Right atrium auricular region (tissue), 2 donors: ENCODE measurements around the gene LAMTOR2. TPM values are rescaled to one million over a fixed set of nuclear protein-coding genes. Genes with fewer than 3 reads are reported as not detected.

Experiments
- DNase-seq: peaks from one replicate; pipeline ENCODE4 v3.0.0-alpha.2; 2019; ENCODE audit warnings: low spot score
- H3K27ac ChIP-seq, 2 donors: fragments of 200-600 bp; sonication (generic); 1 replicate in 1 of 2; 2 replicates in 1 of 2; pipeline ENCODE4 v1.5.1; 2016 to 2019
- H3K27me3 ChIP-seq, 2 donors: fragments of 200-600 bp; sonication (generic); one replicate each; pipeline versions ENCODE4 v1.5.1 to v1.6.0; 2017 to 2019
- H3K36me3 ChIP-seq: fragments of 200-600 bp; sonication (generic); one replicate; pipeline ENCODE4 v1.5.1; 2016
- H3K4me1 ChIP-seq, 2 donors: fragments of 200-600 bp; sonication (generic); one replicate each; pipeline versions ENCODE4 v1.5.1 to v1.6.0; 2017 to 2019
- H3K4me3 ChIP-seq, 2 donors: fragments of 200-600 bp; sonication (generic); 1 replicate in 1 of 2; 2 replicates in 1 of 2; pipeline ENCODE4 v1.5.1; 2017 to 2019; ENCODE audit warnings: mild to moderate bottlenecking in 1 of 2, moderate library complexity in 1 of 2
- H3K9me3 ChIP-seq, 2 donors: fragments of 200-600 bp; sonication (generic); one replicate each; pipeline ENCODE4 v1.5.1; 2019
- total RNA-seq, 2 donors: library from RNA; depleted of rRNA; stranded (reverse); fragments of >200 nt; gene quantifications; one replicate each; pipeline ENCODE4 v1.1.0, GENCODE V29; 2016
- TF ChIP-seq, protein P1 (sequence below), 2 donors: fragments of 200-600 bp; sonication (generic); IDR thresholded peaks; one replicate each; pipeline ENCODE4 v1.5.1; 2019; ENCODE audit warnings: antibody characterized with exemption in 2 of 2

The LAMTOR2 gene
- total RNA-seq, 2 donors from 2014 or later: 46.1 to 50.7 TPM

DNA sequence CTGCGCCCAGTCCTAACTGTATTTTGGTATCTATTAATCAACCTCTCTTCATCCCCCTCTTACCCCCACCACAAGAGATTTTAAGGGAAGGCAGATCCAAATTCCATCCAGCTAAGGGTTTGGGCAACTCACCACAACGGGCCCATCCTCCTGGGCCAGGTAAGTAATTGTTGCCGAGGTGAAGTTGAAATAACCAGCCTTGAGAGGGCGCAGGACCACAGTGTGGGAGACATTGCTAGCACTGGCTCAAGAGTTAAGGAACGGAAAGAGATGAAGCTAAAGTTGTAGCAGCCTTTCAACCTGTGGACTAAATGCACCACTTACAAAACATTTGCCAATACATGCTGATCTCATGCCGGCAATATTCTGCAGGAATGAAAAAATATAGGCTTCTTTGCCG, 39.8 kb upstream of the LAMTOR2 start:
- Histone ChIP-seq H3K36me3 (peaks cover 79% of the 10 kb centered on the region), H3K9me3 (no peaks in the 10 kb centered on the region), H3K27me3 (no peaks in the 10 kb centered on the region), H3K4me1 (peaks cover 0 to 7% of the 10 kb centered on the region in 2 donors), H3K27ac (no peak overlapping the region), H3K4me3 (no peak overlapping the region)
- TF ChIP-seq, protein P1, sequence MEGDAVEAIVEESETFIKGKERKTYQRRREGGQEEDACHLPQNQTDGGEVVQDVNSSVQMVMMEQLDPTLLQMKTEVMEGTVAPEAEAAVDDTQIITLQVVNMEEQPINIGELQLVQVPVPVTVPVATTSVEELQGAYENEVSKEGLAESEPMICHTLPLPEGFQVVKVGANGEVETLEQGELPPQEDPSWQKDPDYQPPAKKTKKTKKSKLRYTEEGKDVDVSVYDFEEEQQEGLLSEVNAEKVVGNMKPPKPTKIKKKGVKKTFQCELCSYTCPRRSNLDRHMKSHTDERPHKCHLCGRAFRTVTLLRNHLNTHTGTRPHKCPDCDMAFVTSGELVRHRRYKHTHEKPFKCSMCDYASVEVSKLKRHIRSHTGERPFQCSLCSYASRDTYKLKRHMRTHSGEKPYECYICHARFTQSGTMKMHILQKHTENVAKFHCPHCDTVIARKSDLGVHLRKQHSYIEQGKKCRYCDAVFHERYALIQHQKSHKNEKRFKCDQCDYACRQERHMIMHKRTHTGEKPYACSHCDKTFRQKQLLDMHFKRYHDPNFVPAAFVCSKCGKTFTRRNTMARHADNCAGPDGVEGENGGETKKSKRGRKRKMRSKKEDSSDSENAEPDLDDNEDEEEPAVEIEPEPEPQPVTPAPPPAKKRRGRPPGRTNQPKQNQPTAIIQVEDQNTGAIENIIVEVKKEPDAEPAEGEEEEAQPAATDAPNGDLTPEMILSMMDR (IDR thresholded peaks at IDR 0.05): no peak
- DNase-seq: no peak

DNA sequence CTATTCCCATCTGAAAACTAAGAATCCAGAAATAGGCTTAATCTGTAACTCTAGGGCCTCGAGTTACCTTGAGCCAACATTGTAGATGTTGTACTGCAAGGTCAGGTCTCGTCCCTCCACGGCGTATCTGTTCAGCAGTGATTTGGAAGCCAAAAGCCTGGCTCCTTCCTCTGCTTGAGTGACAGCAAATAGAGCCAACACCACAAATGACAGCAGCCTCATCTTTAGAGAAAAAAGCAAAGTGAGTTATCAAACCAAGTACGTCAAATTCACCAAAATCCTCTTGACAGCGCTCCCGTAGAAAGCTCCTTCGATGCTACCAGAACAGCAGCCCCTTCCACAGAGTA, 34.7 kb upstream of the LAMTOR2 start:
- TF ChIP-seq, protein P1 (IDR thresholded peaks at IDR 0.05): no peak
- peak overlapping the region; percentile 87 to 91 for H3K27ac ChIP-seq
- no peaks in the 10 kb centered on the region for H3K27me3 ChIP-seq
- H3K36me3 ChIP-seq: peaks cover 29% of the 10 kb centered on the region
- no peaks in the 10 kb centered on the region for H3K9me3 ChIP-seq
- H3K4me1 ChIP-seq: peaks cover 0 to 16% of the 10 kb centered on the region in 2 donors
- DNase-seq: no peak
- peak overlapping the region; percentile 90 to 96 for H3K4me3 ChIP-seq

DNA sequence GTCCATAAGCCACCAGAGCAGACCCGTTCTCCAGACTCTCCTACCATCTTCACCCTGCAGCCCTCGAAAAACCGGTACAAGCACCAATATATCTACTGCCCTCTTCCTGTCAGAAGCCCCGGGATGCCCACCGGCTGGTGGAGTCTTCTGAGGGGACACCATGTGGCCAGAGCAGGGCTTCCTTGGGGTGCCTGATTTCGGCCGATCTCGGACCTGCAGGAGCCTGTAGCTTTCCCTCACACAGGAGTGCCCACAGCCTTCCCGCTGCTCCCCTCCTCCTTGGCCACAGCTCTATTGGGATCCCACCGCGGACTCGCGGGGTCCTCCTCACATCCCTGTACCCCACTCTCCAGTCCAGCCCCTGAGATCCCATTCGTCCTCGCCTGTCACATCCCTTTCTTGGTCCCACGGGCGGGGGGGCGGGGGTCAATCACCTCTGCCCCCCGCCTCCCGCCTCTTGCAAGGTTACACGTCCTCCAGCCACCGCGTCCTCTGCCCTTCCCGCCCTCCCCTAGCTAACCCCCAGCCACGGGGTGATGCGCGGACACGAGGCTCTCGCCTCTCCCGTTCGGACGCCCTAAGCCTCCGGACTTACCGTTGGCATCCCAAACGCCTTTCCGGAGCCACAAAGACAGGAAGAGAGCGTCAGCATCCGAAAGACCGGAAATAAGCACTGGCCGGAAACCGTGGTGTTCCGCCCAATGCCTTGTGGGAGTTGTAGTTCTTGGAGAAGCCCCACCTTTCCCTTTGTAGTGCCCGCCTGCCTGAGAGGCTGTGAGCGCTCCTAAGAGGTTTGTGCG, 34.1 kb upstream of the LAMTOR2 start, which contains the start of gene SSR2:
Gene SSR2 (minus strand): TSS at position 659 of the 800 bp plus-strand sequence. CDS start 784 bp downstream, outside the sequence.
- TF ChIP-seq, protein P1 (IDR thresholded peaks at IDR 0.05): no peak
- peaks cover 0 to 16% of the 10 kb centered on the region in 2 donors for H3K4me1 ChIP-seq
- H3K36me3 ChIP-seq: peaks cover 26% of the 10 kb centered on the region
- H3K4me3 ChIP-seq: peak within 1 kb of the TSS; percentile 90 to 96
- peak within 1 kb of the TSS; percentile 87 to 91 for H3K27ac ChIP-seq
- H3K9me3 ChIP-seq: no peaks in the 10 kb centered on the region
- peak; percentile 94 for DNase-seq
- no peaks in the 10 kb centered on the region for H3K27me3 ChIP-seq

DNA sequence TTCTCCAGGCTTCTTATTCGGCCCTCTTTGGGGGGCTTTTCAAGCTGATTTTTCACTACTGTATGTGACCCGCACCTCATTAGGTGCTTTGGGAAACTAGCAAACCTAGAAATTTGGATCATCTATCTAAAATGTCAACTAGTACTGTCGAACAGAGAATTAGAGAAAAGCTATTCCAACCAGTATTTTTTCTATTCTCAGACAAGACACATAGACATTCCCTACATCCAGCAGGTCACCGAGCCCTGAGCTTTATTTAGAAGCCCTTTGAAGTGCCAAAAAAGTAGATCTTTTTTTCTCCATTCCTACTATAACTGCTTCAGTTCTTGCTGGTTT, 33.5 kb upstream of the LAMTOR2 start:
- Histone ChIP-seq H3K36me3 (peaks cover 26% of the 10 kb centered on the region), H3K4me3 (peak overlapping the region; percentile 90 to 96), H3K27me3 (no peaks in the 10 kb centered on the region), H3K27ac (peak overlapping the region; percentile 87 to 91), H3K9me3 (no peaks in the 10 kb centered on the region), H3K4me1 (peaks cover 0 to 16% of the 10 kb centered on the region in 2 donors)
- no peak for DNase-seq
- TF ChIP-seq, protein P1 (IDR thresholded peaks at IDR 0.05): no peak

DNA sequence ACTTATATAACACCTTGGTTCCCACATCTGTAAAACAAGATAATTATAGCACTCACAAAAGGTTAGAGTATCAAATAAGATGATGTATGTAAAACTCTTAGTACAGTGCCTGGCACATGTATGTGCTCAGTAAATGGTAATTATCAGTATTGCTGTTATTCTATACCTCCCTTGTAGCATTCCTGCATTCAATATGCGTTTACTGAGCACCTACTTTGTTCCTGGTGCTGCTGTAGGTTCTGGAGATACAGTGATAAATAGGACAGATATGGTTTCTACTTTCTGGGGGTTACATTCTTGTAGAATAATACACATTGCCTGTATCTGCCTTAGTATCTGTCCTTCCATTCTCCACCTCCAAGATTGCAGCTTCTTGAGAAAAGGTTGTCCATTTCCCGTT, 32.6 kb upstream of the LAMTOR2 start:
- TF ChIP-seq, protein P1 (IDR thresholded peaks at IDR 0.05): no peak
- Histone ChIP-seq H3K4me3 (no peak overlapping the region), H3K9me3 (no peaks in the 10 kb centered on the region), H3K27ac (no peak overlapping the region), H3K36me3 (peaks cover 18% of the 10 kb centered on the region), H3K4me1 (peaks cover 0 to 16% of the 10 kb centered on the region in 2 donors), H3K27me3 (no peaks in the 10 kb centered on the region)
- no peak for DNase-seq
